ENCODE data around the gene KHK. TPM values are rescaled to one million over a fixed set of nuclear protein-coding genes. Genes with fewer than 3 reads are reported as not detected.
A peak's percentile ranks its signal among the peaks of the same experiment; 100 is the strongest.

The KHK gene
- total RNA-seq, 2 experiments from 2014 or later = 6.7 to 9.5 TPM

DNA sequence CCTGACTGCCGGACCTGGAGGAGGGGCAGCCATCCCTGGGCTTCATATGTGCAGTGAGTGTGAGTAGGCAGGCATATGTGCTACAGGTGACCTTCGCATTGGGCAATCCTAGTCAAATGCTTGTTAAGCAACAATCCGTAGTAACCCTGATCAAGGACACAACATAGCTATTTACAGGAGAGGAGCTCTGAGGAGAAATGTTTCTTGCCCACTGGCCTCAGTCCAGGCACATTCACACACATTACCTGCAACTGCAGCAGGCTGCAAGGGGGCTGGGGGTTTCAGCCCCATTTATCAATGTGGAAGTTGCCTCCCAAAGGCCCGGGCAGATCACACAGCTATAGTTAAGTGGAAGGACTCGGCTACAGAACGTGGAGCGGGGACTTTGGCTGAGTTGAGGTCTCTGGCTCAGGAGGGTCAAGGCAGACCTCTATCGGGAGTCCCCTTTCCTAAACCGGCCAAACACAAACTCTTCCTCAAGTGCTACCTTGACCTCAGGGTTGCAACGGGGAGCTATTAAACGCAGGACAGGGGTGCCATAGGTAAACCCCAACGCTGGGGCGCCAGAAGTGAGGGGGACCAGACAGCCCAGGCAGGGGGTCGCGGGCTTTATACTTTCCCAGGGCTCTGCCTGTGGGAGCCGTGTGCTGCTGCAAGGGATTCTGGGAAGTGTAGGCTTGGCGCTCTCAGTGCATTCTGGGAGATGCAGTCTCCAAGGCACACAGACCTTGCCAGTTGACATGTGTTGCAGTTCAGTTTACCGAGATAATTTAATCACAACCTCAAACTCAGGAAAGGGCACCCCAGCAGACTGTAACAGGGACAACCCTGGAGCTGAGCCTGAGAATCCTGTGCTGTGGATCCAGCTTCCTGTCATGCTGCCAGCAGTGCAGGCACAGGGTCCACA, 9.4 kb downstream of the KHK start:
- Mint-ChIP-seq H3K36me3 (ENCODE audit: low read depth) (no peaks in the 10 kb centered on the region), H3K4me3 (peak overlapping the region; percentile 30), H3K27me3 (no peaks in the 10 kb centered on the region), H3K4me1 (ENCODE audit: low read depth) (no peaks in the 10 kb centered on the region), H3K27ac (no peak overlapping the region), H3K9me3 (no peaks in the 10 kb centered on the region)
- DNase-seq (peak; percentile 65), ATAC-seq (peak; percentile 94)
- intact Hi-C loops (cut with micrococcal nuclease) = loop anchor here (5.0 to 10.0 kb wide), 2 partner anchors 119 to 186 kb away; partner anchors contain the start of genes ATRAID, CAD, SLC5A6 and TRIM54
- POLR2A ChIA-PET = interaction anchor here (1.0 to 2.6 kb wide), 3 partner anchors 9 to 314 kb away, joined by 3 to 10 read pairs (median 4); partner anchors contain the start of genes KHK and PPM1G
- TF ChIP-seq CTCF (IDR thresholded peaks at IDR 0.05) = no peak
- CTCF ChIA-PET = interaction anchor here (0.6 to 3.0 kb wide), 9 partner anchors 9 to 363 kb away, joined by 3 to 28 read pairs (median 6); partner anchors contain the start of genes KHK and TRIM54

DNA sequence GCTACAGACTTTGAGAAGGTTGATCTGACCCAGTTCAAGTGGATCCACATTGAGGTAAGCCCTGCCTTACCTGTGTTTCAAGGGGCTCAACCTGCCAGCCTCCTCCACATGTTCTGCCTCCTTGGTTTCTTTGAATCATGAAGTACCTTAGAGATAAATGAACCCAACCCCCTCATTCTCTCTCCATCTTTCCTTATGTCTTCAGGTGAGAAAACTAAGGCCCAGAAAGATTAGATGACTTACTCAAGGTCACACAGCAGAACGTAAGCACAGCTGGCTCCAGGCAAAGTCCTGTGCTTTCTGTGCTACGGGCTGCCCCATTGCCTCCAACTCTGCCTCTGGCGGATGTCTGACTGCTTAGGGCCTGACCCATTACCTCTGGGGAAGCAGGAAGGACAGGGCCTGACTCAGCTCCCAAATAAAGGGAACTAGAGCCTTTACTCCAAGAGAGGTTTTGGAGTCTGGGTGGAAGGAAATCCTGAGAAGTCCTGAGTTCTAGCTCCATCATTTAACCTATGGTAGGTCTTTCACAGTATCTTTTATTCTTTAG, 10.3 kb downstream of the KHK start:
- DNase-seq = no peak
- intact Hi-C loops (cut with micrococcal nuclease) = loop anchor here (5.0 to 10.0 kb wide), 2 partner anchors 118 to 185 kb away; partner anchors contain the start of genes ATRAID, CAD, SLC5A6 and TRIM54
- ATAC-seq = no peak
- Mint-ChIP-seq H3K9me3 (no peaks in the 10 kb centered on the region), H3K27ac (peak overlapping the region; percentile 15), H3K36me3 (ENCODE audit: low read depth) (no peaks in the 10 kb centered on the region), H3K4me3 (no peak overlapping the region), H3K27me3 (no peaks in the 10 kb centered on the region), H3K4me1 (ENCODE audit: low read depth) (no peaks in the 10 kb centered on the region)
- no peak for TF ChIP-seq CTCF (IDR thresholded peaks at IDR 0.05)
- ChIA-PET CTCF (interaction anchor here (0.6 to 3.0 kb wide), 12 partner anchors 9 to 362 kb away, joined by 3 to 28 read pairs (median 5); partner anchors contain the start of genes KHK and TRIM54), POLR2A (interaction anchor here (1.0 to 2.6 kb wide), 4 partner anchors 10 to 313 kb away, joined by 3 to 10 read pairs (median 4); partner anchors contain the start of genes KHK and PPM1G)

- no peak overlapping the region for H3K4me3 Mint-ChIP-seq
- ATAC-seq (no peak), DNase-seq (no peak)
- intact Hi-C loops (cut with micrococcal nuclease) = loop anchor here (5.0 to 10.0 kb wide), 2 partner anchors 117 to 185 kb away; partner anchors contain the start of genes ATRAID, CAD, SLC5A6 and TRIM54
- H3K27ac Mint-ChIP-seq = no peak overlapping the region
- TF ChIP-seq CTCF (IDR thresholded peaks at IDR 0.05) = no peak
- ChIA-PET POLR2A (interaction anchor here (1.4 to 2.6 kb wide), 2 partner anchors 11 to 27 kb away, joined by 3 to 10 read pairs; partner anchors contain the start of gene KHK), CTCF (interaction anchor here (1.1 to 3.0 kb wide), 12 partner anchors 10 to 251 kb away, joined by 3 to 28 read pairs (median 5); partner anchors contain the start of genes KHK and TRIM54)
- no peaks in the 10 kb centered on the region for H3K36me3 Mint-ChIP-seq (ENCODE audit: low read depth)
- H3K9me3 Mint-ChIP-seq = no peaks in the 10 kb centered on the region
- H3K4me1 Mint-ChIP-seq (ENCODE audit: low read depth) = no peaks in the 10 kb centered on the region
- H3K27me3 Mint-ChIP-seq = no peaks in the 10 kb centered on the region
These were observed 10.8 kb downstream of the KHK start for GRCh38 chr2:27097341-27097740.

GRCh38 chr2:27099334-27099955, 12.9 kb downstream of the KHK start:
- POLR2A ChIA-PET = interaction anchor here (1.1 to 1.6 kb wide), 2 partner anchors 18 to 49 kb away, joined by 3 to 6 read pairs; no protein-coding TSS in a partner anchor

More at GRCh38 chr2:27099334-27099955, 12.9 kb downstream of the KHK start:
- no peak for TF ChIP-seq CTCF (IDR thresholded peaks at IDR 0.05)
- intact Hi-C loops (cut with micrococcal nuclease) = loop anchor here (5.0 to 10.0 kb wide), 2 partner anchors 115 to 183 kb away; partner anchors contain the start of genes ATRAID, CAD, SLC5A6 and TRIM54
- Mint-ChIP-seq H3K27ac (no peak overlapping the region), H3K4me3 (no peak overlapping the region), H3K27me3 (peaks cover 3% of the 10 kb centered on the region), H3K4me1 (ENCODE audit: low read depth) (no peaks in the 10 kb centered on the region), H3K9me3 (no peaks in the 10 kb centered on the region), H3K36me3 (ENCODE audit: low read depth) (no peaks in the 10 kb centered on the region)
- DNase-seq = no peak
- CTCF ChIA-PET = interaction anchor here (0.6 to 3.2 kb wide), 12 partner anchors 10 to 203 kb away, joined by 3 to 21 read pairs (median 4); no protein-coding TSS in a partner anchor
- no peak for ATAC-seq

Data from activated CD8-positive, alpha-beta T cell treated with anti-CD3 and anti-CD28 coated beads for 36 hours (primary cell).